Type B pancreatic cell (in vitro differentiated cells): ENCODE data around the gene PCSK9. TPM values are rescaled to one million over a fixed set of nuclear protein-coding genes. Genes with fewer than 3 reads are reported as not detected.
A peak's percentile ranks its signal among the peaks of the same experiment; 100 is the strongest.

Experiments used
- DNase-seq: peaks from one replicate; pipeline ENCODE4 v3.0.0; 2021; ENCODE audit warnings: mixed read lengths; ENCODE audit not compliant: unreplicated experiment; ENCODE audit errors: extremely low spot score
- H3K27ac Mint-ChIP-seq: 2 replicates; pipeline ENCODE4 v1.8.0; 2021; ENCODE audit warnings: mild to moderate bottlenecking, mixed read lengths
- H3K27me3 Mint-ChIP-seq: 2 replicates; pipeline ENCODE4 v1.8.0; 2021; ENCODE audit warnings: mixed read lengths
- H3K36me3 Mint-ChIP-seq: 2 replicates; pipeline ENCODE4 v1.8.0; 2021; ENCODE audit warnings: mixed read lengths
- H3K4me1 Mint-ChIP-seq: one replicate; pipeline ENCODE4 v1.8.0; 2021; ENCODE audit warnings: mixed read lengths; ENCODE audit not compliant: unreplicated experiment
- H3K4me3 Mint-ChIP-seq: 2 replicates; pipeline ENCODE4 v1.8.0; 2021; ENCODE audit warnings: mild to moderate bottlenecking, mixed read lengths
- H3K9me3 Mint-ChIP-seq: 2 replicates; pipeline ENCODE4 v1.8.0; 2021; ENCODE audit warnings: mixed read lengths
- long read RNA-seq: library from polyadenylated mRNA; unstranded; transcript quantifications from one replicate; pipeline ENCODE4 v2.0.0, GENCODE V29; 2020
- total RNA-seq: library from RNA; stranded (reverse); gene quantifications from 2 replicates; pipeline ENCODE4 v1.2.1, GENCODE V29; 2021; ENCODE audit warnings: low replicate concordance
- TF ChIP-seq, protein P1 (sequence below): fragments of 200-600 bp; sonication (generic); conservative IDR thresholded peaks from 2 replicates; pipeline ENCODE4 v1.5.0; 2021; ENCODE audit warnings: antibody characterized with exemption, mild to moderate bottlenecking

The PCSK9 gene
- 9.5 and 15.3 TPM in 2 replicates for total RNA-seq
- long read RNA-seq, partial matches to known transcripts, result 0 of 1 reads
- long read RNA-seq, other reads (novel, unspliced or antisense), result 1 of 1 reads

GRCh38 chr1:55039342-55040082 lies at the start of gene PCSK9:
Gene PCSK9 (plus strand): TSS chr1:55039548. CDS start chr1:55039838, 290 bp downstream.
- Mint-ChIP-seq H3K4me3 (peak within 1 kb of the TSS; percentile 91), H3K36me3 (peaks cover 5% of the 10 kb centered on the region), H3K4me1 (peaks cover 33% of the 10 kb centered on the region), H3K9me3 (no peaks in the 10 kb centered on the region), H3K27ac (peak within 1 kb of the TSS; percentile 82), H3K27me3 (peaks cover 72% of the 10 kb centered on the region)
- TF ChIP-seq, protein P1, sequence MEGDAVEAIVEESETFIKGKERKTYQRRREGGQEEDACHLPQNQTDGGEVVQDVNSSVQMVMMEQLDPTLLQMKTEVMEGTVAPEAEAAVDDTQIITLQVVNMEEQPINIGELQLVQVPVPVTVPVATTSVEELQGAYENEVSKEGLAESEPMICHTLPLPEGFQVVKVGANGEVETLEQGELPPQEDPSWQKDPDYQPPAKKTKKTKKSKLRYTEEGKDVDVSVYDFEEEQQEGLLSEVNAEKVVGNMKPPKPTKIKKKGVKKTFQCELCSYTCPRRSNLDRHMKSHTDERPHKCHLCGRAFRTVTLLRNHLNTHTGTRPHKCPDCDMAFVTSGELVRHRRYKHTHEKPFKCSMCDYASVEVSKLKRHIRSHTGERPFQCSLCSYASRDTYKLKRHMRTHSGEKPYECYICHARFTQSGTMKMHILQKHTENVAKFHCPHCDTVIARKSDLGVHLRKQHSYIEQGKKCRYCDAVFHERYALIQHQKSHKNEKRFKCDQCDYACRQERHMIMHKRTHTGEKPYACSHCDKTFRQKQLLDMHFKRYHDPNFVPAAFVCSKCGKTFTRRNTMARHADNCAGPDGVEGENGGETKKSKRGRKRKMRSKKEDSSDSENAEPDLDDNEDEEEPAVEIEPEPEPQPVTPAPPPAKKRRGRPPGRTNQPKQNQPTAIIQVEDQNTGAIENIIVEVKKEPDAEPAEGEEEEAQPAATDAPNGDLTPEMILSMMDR, result no peak
- DNase-seq, result peak; percentile 80

DNA sequence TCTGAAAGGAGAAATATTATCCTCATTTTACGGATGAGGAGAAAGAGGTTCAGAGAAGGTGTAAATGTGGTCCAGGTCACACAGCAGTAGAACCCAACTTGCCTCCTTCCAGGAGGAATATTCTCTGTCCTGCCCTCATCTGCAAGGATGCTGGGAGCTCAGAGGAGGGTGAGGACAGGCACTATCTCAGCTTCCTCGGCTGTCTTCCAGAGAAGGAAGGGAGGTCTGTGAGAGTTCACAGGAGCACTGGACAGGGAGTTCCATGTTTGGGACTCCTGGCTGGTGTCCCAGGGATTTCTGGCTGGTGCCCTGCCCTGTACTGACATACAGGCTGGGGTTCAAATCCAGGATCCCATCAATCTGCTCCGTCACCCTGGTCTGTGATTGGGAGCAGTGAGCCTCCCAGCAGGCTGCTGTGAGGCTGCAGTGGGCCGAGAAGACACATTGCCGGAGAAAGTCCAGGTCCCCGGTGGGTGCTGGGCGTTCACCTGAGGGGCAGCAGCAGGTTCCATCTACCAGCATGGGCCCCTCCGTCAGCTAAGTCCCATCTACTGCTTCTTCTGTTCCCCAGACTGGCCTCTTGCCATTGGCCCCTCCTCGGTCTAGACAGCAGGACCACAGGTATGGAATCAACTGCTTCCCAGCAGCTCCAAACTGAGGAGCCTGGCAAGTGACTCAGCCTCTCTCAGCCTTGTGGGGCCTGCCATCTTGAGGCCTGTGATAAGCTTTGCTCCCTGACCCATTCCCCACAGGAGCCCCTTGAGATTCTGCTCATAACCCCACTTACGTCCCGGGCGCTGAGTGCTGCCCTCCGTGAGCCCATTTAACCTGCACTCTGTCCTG lies 49.2 kb upstream of the PCSK9 start:
- Mint-ChIP-seq H3K36me3 (no peaks in the 10 kb centered on the region), H3K27me3 (peaks cover 5% of the 10 kb centered on the region), H3K9me3 (no peaks in the 10 kb centered on the region), H3K27ac (no peak overlapping the region), H3K4me3 (no peak overlapping the region), H3K4me1 (peaks cover 11% of the 10 kb centered on the region)
- TF ChIP-seq, protein P1, result no peak
- no peak for DNase-seq

DNA sequence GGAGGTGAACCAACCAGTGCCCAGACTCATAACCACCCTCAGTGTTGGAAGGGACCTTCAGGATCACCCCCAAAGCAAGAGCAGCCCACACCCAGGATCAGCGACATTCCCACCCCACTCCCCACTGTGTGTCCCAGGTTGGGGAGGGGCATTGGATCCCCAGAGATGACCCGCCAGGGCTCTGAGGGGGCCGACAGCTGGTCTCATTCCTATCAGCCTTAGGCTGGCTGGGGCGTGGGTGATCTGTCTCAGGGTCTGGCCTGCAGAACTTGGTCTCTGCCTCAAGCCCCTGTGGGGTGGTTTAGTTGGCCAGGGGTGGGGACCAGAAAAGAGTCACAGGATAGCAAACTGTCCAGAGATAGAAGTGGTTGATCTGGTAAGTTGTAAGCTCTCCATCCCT lies 48.4 kb upstream of the PCSK9 start:
- H3K36me3 Mint-ChIP-seq, result no peaks in the 10 kb centered on the region
- DNase-seq, result no peak
- H3K4me1 Mint-ChIP-seq, result peaks cover 17% of the 10 kb centered on the region
- peaks cover 12% of the 10 kb centered on the region for H3K27me3 Mint-ChIP-seq
- H3K4me3 Mint-ChIP-seq, result no peak overlapping the region
- no peak overlapping the region for H3K27ac Mint-ChIP-seq
- TF ChIP-seq, protein P1, result no peak
- H3K9me3 Mint-ChIP-seq, result no peaks in the 10 kb centered on the region

GRCh38 chr1:54991939-54992338 lies 47.4 kb upstream of the PCSK9 start:
- Mint-ChIP-seq H3K9me3 (no peaks in the 10 kb centered on the region), H3K4me1 (peaks cover 23% of the 10 kb centered on the region), H3K4me3 (no peak overlapping the region), H3K36me3 (no peaks in the 10 kb centered on the region), H3K27me3 (peaks cover 22% of the 10 kb centered on the region), H3K27ac (no peak overlapping the region)
- no peak for DNase-seq
- TF ChIP-seq, protein P1, result no peak

- H3K4me1 Mint-ChIP-seq, result peaks cover 28% of the 10 kb centered on the region
- no peak overlapping the region for H3K27ac Mint-ChIP-seq
- no peaks in the 10 kb centered on the region for H3K9me3 Mint-ChIP-seq
- TF ChIP-seq, protein P1, result no peak
- H3K36me3 Mint-ChIP-seq, result no peaks in the 10 kb centered on the region
- H3K27me3 Mint-ChIP-seq, result peaks cover 34% of the 10 kb centered on the region
- no peak overlapping the region for H3K4me3 Mint-ChIP-seq
- no peak for DNase-seq
These were observed 46.2 kb upstream of the PCSK9 start for GRCh38 chr1:54993140-54993539.
